Stimulated activated CD4-positive, alpha-beta T cell treated with anti-CD3 and anti-CD28 coated beads, Interleukin-1b, Interleukin-23, amount 100 ng/mL, for 24 hours (primary cell): Measurements from ENCODE around the gene C16orf92.
"Not testable (repeated sequence)": the region's sequence is repeated elsewhere in the genome, so short reads cannot be mapped to it uniquely, and the experiment has no call there.

ENCODE experiments used
- DNase-seq, 4 experiments: peaks; one replicate each; pipeline ENCODE4 v3.0.0-alpha.2; 2020; ENCODE audit warnings: low read depth in 4 of 4, low spot score in 1 of 4

C16orf92 gene

DNA sequence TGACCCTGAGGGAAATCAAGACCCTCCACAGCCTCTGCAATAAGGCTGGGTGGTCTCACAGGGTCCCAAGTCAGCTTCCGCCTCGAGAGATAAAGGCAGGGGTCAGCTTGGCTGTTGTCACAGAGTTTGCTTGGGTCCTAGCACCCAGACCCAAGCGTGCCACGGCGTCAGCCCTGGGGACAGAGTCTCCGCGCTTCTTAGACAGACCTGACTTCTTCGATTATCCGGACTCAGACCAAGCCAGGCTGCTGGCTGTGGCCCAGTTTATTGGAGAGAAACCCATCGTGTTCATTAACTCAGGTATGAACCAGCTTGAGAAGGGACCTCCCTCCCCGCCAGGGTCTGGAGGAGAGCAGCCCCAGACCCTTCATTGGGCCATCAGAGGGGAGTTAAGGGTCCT lies 588 bp downstream of the C16orf92 start:
- no peak for DNase-seq

DNA sequence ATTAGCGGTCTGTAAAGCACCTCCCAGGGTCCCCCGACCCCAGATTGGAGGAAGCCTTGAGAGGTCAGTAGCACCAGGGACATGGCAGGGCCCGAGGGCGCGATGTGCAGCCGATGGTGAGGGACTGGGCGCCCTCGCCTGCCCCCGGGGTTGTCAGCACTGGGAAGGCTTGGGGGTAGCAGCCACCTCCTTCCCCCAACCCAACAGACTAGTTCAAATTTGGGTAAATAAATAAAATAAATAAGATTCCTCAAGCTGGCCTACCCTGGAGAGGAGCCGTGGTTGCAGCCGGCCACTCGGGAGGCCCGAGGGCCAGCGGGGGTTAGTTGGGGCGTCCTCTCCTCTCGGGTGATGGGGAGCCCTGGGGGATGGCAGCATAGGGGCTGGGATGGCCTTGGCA lies 1.5 kb downstream of the C16orf92 start:
- DNase-seq, result no peak

DNA sequence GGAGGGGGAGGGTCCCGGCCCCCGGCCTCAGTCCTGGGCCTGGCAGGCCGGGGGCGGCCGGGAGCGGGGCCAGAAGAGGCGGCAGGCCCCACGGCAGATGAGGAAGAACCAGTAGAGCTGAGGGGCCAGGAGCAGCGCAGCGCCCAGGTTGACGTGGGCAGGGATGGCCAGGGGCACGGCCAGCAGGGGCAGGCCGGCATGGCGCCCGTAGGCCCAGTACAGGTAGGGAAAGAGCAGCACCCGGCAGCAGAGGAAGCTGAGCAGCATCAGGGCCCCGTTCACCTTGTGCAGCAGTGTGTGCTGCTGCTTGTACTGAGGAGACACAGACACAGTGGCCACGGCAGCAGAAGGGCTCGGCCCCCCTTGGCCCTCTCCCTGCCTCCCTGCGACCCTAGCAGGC lies 2.2 kb downstream of the C16orf92 start:
- DNase-seq, result no peak

GRCh38 chr16:30025574-30025973 lies 2.6 kb downstream of the C16orf92 start:
- no peak for DNase-seq

DNA sequence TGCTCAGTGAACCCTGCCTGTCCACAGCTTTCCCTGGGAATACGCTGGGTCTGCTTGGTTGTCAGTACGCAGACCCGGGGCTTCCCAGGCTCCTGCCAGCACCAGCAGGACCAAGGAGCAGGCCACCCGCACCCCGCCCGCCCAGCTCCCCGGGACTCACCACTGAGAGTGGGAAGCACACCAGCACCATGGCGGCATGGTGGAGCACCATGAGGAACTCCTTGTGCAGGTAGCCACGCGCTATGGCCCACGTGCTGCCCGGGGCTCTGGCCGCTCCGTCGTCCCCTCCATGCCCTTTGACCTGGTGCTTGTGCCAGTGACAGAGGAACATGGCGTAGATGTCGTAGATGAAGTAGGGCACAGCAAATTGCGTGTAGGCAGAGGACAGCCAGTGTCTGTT lies 3.5 kb downstream of the C16orf92 start:
- no peak for DNase-seq

DNA sequence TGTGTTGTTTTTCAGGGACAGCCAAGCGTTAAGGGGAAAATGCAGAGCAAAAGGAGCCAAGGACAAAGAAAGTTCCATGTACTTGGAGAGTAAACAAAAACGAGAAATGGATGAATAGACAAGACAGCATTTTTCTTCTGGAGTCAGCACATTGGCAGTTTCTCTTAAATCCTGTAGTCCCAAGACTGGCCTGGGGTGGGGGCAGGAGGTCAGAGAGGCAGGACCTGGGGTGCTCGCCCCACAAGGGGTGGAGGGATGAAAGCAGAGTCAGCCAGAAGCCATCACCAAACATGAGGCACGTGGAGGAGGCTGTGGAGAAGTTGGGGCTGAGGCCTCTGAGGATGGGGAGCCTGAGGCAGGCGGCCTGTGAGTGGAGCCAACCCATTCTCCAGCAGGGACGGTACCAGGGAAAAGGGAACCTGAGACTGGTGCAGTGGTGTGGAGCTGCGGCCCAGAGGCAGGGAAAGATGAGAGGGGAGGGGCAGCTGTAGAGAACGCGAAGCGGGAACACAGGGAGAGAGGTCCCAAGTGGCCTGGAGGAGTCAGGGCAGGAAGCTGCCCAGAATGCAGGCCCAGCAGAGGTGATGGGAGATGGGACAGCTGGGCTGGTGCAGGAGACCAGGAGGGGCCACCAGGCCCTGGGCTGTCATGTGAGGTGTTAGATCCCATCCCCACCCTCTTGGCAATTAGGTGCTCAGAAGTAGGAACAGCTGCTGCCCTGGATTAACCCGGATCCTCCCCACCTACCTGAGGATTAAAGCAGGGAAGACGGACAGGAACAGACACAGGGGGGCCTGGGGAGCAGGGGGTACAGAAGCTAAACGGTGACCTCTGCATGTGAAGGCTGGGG lies 4.8 kb downstream of the C16orf92 start:
- no peak for DNase-seq

DNA sequence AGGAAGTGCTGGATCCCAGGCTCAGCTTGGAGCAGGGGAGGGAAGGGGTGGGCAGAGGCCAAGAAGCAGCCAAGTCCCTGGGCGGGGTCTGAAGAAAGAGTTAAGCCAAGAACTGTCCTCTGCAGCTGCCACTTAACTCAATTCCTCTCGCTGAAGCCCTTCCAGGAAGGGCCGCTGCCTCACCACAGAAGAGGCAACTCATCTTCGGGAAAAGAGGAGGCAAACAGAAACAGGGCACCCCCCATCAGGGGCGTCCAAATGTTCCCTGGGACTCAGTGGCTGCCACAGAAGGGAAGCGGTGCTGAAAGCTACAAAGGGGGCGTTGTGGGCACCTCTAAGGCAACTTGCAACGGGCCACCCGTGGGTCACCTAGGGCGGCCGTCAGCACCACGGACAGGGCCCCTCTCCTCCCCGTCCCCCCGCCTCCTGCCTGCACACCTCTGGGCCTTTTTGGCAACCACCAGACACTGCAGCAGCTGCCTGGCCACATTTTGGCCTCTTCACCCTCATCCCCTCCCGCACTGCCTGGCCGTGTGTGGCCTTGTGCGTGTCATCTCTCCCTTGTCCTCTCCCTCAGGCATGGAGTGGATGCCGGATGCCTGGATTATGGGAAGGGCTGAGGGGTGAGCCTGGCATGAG lies 5.6 kb downstream of the C16orf92 start:
- DNase-seq, result no peak

- DNase-seq, result no peak
Measured at GRCh38 chr16:30030011-30030685, 7.2 kb downstream of the C16orf92 start.

DNA sequence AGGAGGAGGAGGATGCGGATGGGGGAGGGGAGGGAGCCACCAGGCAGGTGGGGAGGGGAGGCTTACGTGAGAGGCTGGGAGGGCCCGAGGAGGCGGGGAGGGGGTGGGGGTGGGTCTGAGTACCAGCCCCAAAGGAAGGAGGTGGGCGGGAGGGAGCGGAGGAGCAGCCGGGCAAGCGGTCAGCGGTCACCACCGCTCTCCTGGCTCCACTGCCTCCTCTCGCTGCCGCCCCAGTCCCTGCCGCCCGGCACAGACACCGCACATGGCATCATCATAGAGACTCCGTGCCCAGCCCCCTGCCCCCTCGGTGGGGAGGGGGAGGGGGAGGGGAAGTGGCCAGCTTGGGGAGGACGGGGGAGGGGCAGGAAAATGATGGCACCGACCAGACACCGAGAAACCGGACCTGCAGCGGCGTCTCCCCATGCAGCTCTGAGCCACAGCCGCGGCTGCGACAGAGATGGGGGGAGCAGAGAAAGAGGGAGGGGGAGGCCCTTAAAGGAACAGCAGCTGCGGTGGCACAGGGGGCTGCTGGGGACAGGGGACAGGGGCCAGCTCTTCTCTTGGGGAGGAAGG lies 7.9 kb downstream of the C16orf92 start, which contains the start of gene TLCD3B:
Gene TLCD3B, minus strand, starts transcription at position 431 of the 573 bp plus-strand sequence. CDS start 744 bp downstream, outside the sequence.
- DNase-seq, result no peak

GRCh38 chr16:30031477-30031918 lies 8.5 kb downstream of the C16orf92 start:
- no peak for DNase-seq

DNA sequence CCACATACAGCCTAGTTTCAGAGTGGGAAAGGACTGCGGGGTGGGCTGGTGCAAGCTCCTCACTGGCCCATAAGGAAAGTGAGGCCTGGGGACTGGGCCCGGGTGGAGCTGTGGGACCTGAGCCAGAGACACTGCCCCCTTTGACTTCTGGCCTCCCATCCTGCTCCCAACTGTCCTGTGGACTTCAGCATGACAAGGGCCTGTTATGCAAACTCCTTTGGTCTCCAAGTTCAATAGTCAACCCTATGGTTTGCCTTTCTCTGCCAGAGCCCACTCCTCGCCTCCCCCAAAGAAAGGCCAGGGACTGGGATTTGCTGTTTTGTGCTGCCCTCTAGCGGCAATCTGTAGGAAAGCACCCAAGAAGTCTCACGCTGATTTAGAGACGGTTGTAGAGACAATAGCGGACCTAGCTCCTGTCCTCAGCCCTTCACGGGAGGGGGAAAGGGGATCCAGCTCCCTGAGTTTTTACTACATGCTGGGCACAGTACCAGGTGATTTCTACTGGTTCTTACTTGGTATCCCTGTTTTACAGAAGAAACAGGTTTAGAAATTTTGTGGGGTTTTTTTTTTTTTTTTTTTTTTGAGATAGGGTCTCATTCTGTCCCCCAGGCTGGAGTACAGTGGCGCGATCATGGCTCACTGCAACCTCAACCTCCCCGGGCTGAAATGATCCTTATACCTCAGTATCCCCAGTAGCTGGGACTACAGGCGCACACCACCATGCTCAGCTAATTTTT lies 9.3 kb downstream of the C16orf92 start:
- DNase-seq, result peak in 2 of 4 experiments; percentile 42 to 55

DNA sequence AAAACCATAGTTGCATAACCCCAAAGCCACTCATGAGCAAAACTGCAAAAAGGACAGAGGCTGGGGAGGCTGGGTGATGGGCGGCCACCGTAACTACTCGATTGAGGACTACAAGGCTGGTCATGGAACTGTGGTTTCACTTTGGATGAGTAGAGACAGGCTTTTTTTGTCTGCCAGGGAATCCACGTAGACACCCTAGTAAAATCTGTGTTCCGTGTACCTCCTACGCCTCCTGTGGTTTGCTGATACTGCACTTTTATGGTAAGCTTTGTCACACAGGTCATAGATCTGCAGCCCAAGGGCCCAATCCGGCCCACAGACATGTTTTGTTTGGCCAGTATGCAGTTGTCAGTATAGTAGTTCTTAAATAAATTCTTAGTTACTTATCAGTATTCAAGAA lies 10.3 kb downstream of the C16orf92 start:
- DNase-seq, result no peak

DNA sequence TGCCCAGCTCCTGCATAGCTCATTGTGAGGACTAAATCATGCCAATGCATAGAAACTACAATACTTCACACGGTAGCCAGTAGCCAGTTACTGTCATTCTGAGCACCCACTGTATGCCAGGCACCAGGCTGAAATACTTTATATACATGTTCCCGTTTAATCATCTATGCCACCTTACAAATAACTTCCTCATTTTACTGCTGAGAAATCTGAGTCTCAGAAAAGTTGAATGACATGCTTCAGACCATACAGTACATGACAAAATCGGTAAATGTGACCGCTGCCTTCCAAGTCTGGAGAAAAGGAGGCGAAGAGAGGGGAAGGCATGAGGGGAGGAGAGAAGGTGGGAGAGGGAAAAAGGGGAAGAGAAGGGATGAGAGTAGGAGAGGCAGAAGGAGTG lies 17.2 kb downstream of the C16orf92 start:
- DNase-seq, result no peak

DNA sequence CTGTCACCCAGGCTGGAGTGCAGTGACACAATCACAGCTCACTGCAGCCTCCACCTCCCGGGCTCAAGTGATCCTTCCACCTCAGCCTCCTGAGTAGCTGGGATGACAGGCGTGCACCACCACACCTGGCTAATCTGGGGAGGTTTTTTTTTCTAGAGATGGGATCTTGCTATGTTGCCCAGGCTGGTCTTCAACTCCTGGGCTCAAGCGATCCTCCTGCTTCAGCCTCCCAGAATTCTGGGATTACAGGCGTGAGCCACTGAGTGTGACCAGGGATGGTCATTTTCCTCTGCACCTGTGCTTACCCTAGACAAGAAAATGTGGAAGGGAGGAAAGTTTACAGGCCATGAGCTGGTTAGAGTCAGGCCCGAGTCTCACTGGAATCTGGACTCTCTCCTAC lies 17.7 kb downstream of the C16orf92 start:
- DNase-seq, result not testable (repeated sequence)

DNA sequence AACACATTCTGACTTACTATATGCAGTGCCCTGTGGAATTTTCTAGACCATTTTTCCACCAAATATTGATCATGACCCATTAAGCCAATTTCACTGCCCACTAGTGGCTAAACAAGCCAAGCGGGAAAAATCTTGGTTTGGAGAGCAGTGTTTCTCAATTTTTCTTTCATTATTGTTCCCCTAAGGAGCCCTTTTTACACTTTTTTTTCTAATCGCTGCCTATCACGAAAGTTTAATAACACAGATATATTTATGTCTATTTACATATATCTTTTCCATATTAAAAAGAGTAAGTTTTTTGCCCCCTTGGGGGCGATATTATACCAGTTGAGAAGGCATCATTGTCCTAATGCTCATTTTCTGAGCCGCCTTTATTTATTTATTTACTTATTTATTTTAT lies 18.8 kb downstream of the C16orf92 start:
- DNase-seq, result no peak

DNA sequence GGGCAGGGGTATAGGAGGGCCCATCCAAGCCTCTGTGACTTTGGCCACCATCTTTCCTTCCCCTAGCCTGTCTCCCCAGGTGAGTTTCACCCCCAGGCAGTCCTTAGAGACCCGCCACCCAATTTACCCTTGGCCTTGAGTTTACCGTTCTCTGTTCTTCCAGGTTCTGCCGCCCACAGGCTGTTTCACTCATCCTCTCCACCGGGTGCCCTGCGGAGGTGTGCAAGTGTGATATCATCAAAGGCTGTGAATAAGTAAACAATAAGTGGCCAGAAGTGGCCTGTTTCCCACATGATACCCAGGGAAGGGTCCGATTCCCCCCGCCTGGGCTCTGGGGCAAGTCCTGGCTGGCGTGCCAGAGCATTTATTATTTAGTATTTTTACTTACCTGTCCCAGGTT lies 23.2 kb downstream of the C16orf92 start:
- DNase-seq, result no peak

DNA sequence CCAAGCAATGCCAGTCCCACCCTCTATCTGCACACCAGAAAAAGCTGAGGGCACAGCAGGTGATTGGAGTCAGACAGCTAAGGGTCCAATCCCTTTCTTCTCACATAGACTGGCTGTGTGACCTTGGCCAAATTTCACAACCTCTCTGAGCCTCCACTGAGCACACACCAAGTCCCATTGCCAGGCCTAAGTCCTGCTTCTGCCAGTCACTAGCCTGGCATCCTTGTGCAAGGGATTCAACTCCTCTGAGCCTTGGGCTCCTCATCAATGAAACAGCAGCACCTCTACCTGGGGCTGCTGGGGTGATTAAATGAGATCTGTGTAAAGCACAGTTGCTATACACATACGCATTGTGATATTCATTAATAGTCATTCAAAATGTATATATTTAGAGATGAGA lies 23.6 kb downstream of the C16orf92 start:
- no peak for DNase-seq

- DNase-seq, result no peak
Measured at GRCh38 chr16:30049871-30050270, 26.9 kb downstream of the C16orf92 start.

DNA sequence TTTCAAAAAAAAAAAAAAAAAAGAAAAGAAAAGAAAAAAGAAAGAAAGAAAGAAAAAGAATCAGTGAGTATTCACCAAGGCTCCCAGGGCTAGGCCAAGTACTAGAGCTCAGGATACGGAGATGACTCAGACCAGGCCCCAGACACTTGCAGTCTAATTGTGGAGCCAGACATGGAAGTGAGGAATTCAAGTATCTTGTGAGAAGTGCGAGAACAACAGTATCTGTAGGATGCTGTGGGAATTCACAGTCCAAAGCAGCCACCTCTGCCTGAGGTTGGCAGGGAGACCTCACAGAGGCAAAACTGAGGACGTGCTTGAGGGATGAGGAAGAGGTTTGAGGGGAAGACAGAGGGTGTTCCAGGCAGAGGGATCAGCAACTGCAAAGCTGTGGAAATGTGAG lies 28.5 kb downstream of the C16orf92 start:
- DNase-seq, result no peak

DNA sequence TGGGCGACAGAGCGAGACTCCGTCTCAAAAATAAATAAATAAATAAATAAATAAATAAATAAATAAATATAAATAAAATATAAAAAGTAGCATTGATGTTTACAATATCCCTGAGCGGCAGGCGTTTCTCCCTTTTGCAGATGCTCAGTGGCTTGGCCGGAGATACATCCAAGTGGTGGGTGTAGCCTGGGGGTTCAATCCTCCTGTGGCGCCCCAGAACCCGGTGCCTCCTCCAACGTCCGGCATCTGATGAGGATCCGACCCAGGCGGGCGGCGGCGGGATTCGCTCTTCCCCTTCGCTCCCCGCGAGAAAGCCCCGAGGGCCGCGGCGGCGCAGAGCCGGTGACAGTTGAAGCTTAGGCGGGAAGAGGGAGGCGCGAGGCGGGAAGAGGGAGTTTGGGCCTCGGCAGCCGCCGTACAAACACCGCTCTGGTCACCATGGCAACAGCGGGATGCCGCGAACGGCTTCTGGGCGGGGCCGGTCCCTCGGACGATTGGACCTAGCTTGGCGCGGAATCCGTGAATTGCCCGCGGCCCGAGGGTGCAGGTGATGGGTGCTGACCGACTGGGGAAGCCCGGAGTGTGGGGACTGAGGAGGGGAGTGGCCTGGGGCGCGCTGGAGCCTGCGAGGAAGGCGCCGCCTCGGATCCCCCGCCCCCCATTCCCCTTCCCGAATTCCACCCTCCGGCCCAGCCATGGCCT lies 29.8 kb downstream of the C16orf92 start:
- DNase-seq, result peak; percentile 88 to 94 (median 93)
